Progenitor cell of endocrine pancreas (in vitro differentiated cells): ENCODE results near the gene HGF. TPM values are rescaled to one million over a fixed set of nuclear protein-coding genes. Genes with fewer than 3 reads are reported as not detected.

Experiments used
- DNase-seq: peaks from one replicate; pipeline ENCODE4 v3.0.0; 2021; ENCODE audit warnings: low spot score; ENCODE audit not compliant: unreplicated experiment
- H3K27ac Mint-ChIP-seq: 2 replicates; pipeline ENCODE4 v1.8.0; 2021; ENCODE audit warnings: mild to moderate bottlenecking, moderate library complexity, mixed read lengths
- H3K27me3 Mint-ChIP-seq: 2 replicates; pipeline ENCODE4 v1.8.0; 2021; ENCODE audit warnings: mixed read lengths
- H3K36me3 Mint-ChIP-seq: 2 replicates; pipeline ENCODE4 v1.8.0; 2022; ENCODE audit warnings: mixed read lengths; ENCODE audit not compliant: insufficient read depth
- H3K4me1 Mint-ChIP-seq: 2 replicates; pipeline ENCODE4 v1.8.0; 2021; ENCODE audit warnings: low read depth, mixed read lengths
- H3K4me3 Mint-ChIP-seq: 2 replicates; pipeline ENCODE4 v1.8.0; 2021; ENCODE audit warnings: low read depth, mild to moderate bottlenecking, moderate library complexity, mixed read lengths
- H3K9me3 Mint-ChIP-seq: 2 replicates; pipeline ENCODE4 v1.8.0; 2021; ENCODE audit warnings: low read depth, mixed read lengths
- total RNA-seq: library from RNA; stranded (reverse); gene quantifications from 2 replicates; pipeline ENCODE4 v1.2.1, GENCODE V29; 2021
- TF ChIP-seq, protein P1 (sequence below): fragments of 200-600 bp; sonication (generic); IDR thresholded peaks from one replicate; pipeline ENCODE4 v1.5.0; 2021; ENCODE audit warnings: antibody characterized with exemption, mild to moderate bottlenecking; ENCODE audit not compliant: unreplicated experiment

Gene HGF
- total RNA-seq, 1 donor from 2014 or later: not detected

GRCh38 chr7:81715984-81716588 is 53.8 kb downstream of the HGF start:
- TF ChIP-seq, protein P1, sequence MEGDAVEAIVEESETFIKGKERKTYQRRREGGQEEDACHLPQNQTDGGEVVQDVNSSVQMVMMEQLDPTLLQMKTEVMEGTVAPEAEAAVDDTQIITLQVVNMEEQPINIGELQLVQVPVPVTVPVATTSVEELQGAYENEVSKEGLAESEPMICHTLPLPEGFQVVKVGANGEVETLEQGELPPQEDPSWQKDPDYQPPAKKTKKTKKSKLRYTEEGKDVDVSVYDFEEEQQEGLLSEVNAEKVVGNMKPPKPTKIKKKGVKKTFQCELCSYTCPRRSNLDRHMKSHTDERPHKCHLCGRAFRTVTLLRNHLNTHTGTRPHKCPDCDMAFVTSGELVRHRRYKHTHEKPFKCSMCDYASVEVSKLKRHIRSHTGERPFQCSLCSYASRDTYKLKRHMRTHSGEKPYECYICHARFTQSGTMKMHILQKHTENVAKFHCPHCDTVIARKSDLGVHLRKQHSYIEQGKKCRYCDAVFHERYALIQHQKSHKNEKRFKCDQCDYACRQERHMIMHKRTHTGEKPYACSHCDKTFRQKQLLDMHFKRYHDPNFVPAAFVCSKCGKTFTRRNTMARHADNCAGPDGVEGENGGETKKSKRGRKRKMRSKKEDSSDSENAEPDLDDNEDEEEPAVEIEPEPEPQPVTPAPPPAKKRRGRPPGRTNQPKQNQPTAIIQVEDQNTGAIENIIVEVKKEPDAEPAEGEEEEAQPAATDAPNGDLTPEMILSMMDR: no peak
- no peaks in the 10 kb centered on the region for H3K4me1 Mint-ChIP-seq
- H3K36me3 Mint-ChIP-seq: no peaks in the 10 kb centered on the region
- H3K4me3 Mint-ChIP-seq: no peak overlapping the region
- no peak for DNase-seq
- no peaks in the 10 kb centered on the region for H3K27me3 Mint-ChIP-seq
- no peaks in the 10 kb centered on the region for H3K9me3 Mint-ChIP-seq
- H3K27ac Mint-ChIP-seq: no peak overlapping the region

DNA sequence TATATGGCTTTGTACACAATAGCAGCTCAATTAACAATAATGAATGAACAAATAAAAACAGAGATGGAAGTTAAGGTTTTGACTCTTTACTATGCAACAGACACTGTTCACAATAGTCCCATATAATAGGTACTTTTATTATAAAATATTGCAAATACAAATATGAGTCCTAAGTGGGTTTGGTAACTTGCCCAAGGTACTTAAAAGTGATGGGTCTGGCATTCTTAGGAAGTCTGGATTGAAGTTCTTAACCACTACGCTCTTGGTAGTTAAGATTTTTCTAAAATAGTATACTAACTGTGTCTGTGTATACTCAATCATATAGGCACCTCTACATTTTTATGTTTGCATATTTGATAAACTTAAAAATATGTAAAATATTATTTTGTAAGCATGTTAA is 55.5 kb downstream of the HGF start:
- Mint-ChIP-seq H3K9me3 (no peaks in the 10 kb centered on the region), H3K36me3 (no peaks in the 10 kb centered on the region), H3K27ac (no peak overlapping the region), H3K4me1 (no peaks in the 10 kb centered on the region), H3K4me3 (no peak overlapping the region), H3K27me3 (no peaks in the 10 kb centered on the region)
- DNase-seq: no peak
- TF ChIP-seq, protein P1: no peak

- no peaks in the 10 kb centered on the region for H3K27me3 Mint-ChIP-seq
- H3K4me1 Mint-ChIP-seq: no peaks in the 10 kb centered on the region
- H3K36me3 Mint-ChIP-seq: no peaks in the 10 kb centered on the region
- H3K27ac Mint-ChIP-seq: no peak overlapping the region
- H3K9me3 Mint-ChIP-seq: no peaks in the 10 kb centered on the region
- DNase-seq: no peak
- no peak overlapping the region for H3K4me3 Mint-ChIP-seq
- TF ChIP-seq, protein P1: no peak
These were observed 59.1 kb downstream of the HGF start for GRCh38 chr7:81710751-81711150.

DNA sequence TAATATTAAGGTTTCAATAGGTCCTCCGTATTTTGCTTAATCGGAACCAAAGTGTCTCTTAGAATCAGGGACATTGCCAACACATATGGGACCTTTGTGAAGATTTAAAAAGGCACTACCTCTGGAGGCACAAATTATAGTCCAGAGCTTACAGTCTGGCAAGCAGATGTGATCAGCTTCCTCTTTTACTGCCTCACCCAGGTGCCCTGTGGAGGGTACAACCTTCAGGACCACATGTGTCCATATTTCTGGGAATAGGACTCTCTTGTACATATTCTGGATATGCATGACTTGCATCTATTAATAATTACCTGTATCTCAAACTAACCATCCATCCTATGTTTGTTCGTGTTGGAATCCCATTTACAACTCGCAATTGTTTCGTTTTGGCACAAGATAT is 60.0 kb downstream of the HGF start:
- Mint-ChIP-seq H3K27me3 (no peaks in the 10 kb centered on the region), H3K27ac (no peak overlapping the region), H3K4me1 (no peaks in the 10 kb centered on the region), H3K36me3 (no peaks in the 10 kb centered on the region), H3K9me3 (no peaks in the 10 kb centered on the region), H3K4me3 (no peak overlapping the region)
- DNase-seq: no peak
- TF ChIP-seq, protein P1: no peak

DNA sequence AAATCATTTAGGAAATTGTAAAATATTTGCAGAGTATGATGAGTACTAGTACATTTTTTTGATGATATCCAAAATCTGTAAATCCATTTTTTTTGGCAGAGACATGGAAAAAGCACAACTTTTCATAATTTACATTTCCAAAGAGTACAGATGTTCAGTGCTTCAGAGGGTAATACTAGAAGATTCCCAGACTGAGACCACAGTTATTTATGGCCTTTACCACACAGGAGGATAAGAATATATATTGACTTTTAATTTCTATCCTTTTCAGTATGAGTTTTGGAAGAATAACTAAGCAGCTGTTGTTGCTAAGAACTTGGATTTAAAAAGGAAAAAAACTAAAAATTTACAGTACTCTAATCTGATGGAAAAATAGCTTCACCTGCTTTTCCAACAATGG is 61.9 kb downstream of the HGF start:
- DNase-seq: no peak
- TF ChIP-seq, protein P1: no peak
- Mint-ChIP-seq H3K4me1 (peaks cover 2% of the 10 kb centered on the region), H3K27ac (no peak overlapping the region), H3K9me3 (no peaks in the 10 kb centered on the region), H3K36me3 (no peaks in the 10 kb centered on the region), H3K27me3 (no peaks in the 10 kb centered on the region), H3K4me3 (no peak overlapping the region)
